ENCODE measurements around the gene PCBD2. TPM values are rescaled to one million over a fixed set of nuclear protein-coding genes. Genes with fewer than 3 reads are reported as not detected.
A peak's percentile ranks its signal among the peaks of the same experiment; 100 is the strongest.

Gene PCBD2
- total and polyA plus RNA-seq, 2 experiments from 2014 or later: 8.7 to 16.0 TPM

DNA sequence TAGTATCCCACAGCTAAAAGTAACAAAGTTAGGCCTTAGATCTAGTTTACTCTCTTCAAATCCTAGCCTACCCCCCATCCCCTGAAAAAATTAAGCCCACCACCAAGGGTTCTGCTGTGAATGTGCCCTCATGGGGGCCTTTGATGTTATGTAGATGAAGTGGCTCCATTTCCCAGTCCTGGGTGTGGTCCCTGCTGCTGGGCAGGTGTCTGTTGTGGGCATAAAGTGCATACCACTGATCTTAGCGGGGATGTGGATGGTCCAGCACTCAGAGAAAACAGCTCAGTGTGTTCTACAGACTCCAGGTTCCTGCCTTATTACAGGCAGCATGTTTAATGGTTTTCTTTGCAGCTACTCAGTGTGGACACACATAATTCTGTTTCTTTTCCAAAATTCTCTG is 1.9 kb downstream of the PCBD2 start:
- Histone ChIP-seq H3K4me2 (peak overlapping the region; percentile 40; the same call in 1 of the 2 replicates), H3K9me2 (ENCODE audit: insufficient read depth) (no peaks in the 10 kb centered on the region), H3K79me2 (replicated peaks; ENCODE audit: insufficient read depth) (peaks cover 16% of the 10 kb centered on the region), H4K20me1 (replicated peaks; ENCODE audit: insufficient read depth) (0 out of 2 replicates have a peak, but pooled peaks cover 1% of the 10 kb centered on the region), H3K27ac (ENCODE audit: low read depth) (no peak overlapping the region), H3K4me3 (0 out of 2 replicates have a peak overlapping the region, but pooled peaks have one; percentile 61), H3K36me3 (ENCODE audit: insufficient read depth) (no peaks in the 10 kb centered on the region), H3K4me1 (ENCODE audit: insufficient read depth) (peaks cover 10% of the 10 kb centered on the region; the same call in 1 of the 2 replicates), H3F3A (replicated peaks; ENCODE audit: low read depth) (peaks cover 5% of the 10 kb centered on the region; the same call in 1 of the 2 replicates), H3K27me3 (ENCODE audit: insufficient read depth) (no peaks in the 10 kb centered on the region), H2AFZ (no peak overlapping the region)
- ATAC-seq (no peak), DNase-seq (ENCODE audit: low spot score) (no peak)
- Mint-ChIP-seq H3K9me3 (no peaks in the 10 kb centered on the region), H3K27me3 (ENCODE audit: insufficient read depth, low read depth, poor library complexity) (peaks cover 11% of the 10 kb centered on the region), H3K36me3 (ENCODE audit: low read depth) (peaks cover 25% of the 10 kb centered on the region), H3K27ac (peak overlapping the region; percentile 56; the same call in 1 of the 2 replicates), H3K4me3 (peak overlapping the region; percentile 56), H3K4me1 (peaks cover 9% of the 10 kb centered on the region)
- TF ChIP-seq JUNB (IDR thresholded peaks at IDR 0.05; ENCODE audit: unreplicated experiment): no peak
- no peak for TF ChIP-seq ZNF114 (CRISPR knock-in tag; IDR thresholded peaks at IDR 0.05)
- TF ChIP-seq ZNF331 (CRISPR knock-in tag; IDR thresholded peaks at IDR 0.05; ENCODE audit: low read depth): no peak
- TF ChIP-seq, protein P1, sequence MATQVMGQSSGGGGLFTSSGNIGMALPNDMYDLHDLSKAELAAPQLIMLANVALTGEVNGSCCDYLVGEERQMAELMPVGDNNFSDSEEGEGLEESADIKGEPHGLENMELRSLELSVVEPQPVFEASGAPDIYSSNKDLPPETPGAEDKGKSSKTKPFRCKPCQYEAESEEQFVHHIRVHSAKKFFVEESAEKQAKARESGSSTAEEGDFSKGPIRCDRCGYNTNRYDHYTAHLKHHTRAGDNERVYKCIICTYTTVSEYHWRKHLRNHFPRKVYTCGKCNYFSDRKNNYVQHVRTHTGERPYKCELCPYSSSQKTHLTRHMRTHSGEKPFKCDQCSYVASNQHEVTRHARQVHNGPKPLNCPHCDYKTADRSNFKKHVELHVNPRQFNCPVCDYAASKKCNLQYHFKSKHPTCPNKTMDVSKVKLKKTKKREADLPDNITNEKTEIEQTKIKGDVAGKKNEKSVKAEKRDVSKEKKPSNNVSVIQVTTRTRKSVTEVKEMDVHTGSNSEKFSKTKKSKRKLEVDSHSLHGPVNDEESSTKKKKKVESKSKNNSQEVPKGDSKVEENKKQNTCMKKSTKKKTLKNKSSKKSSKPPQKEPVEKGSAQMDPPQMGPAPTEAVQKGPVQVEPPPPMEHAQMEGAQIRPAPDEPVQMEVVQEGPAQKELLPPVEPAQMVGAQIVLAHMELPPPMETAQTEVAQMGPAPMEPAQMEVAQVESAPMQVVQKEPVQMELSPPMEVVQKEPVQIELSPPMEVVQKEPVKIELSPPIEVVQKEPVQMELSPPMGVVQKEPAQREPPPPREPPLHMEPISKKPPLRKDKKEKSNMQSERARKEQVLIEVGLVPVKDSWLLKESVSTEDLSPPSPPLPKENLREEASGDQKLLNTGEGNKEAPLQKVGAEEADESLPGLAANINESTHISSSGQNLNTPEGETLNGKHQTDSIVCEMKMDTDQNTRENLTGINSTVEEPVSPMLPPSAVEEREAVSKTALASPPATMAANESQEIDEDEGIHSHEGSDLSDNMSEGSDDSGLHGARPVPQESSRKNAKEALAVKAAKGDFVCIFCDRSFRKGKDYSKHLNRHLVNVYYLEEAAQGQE (IDR thresholded peaks at IDR 0.05; ENCODE audit: unreplicated experiment): no peak
- TF ChIP-seq POLR2AphosphoS5 (IDR thresholded peaks at IDR 0.05; ENCODE audit: low read depth): no peak
- no peak for TF ChIP-seq STAT1 (IDR thresholded peaks at IDR 0.05; ENCODE audit: unreplicated experiment)
- TF ChIP-seq CREB1 (CRISPR knock-in tag; IDR thresholded peaks at IDR 0.05; ENCODE audit: low read depth): no peak
- TF ChIP-seq NANOG (IDR thresholded peaks at IDR 0.05; ENCODE audit: borderline replicate concordance): no peak
- TF ChIP-seq, protein P2, sequence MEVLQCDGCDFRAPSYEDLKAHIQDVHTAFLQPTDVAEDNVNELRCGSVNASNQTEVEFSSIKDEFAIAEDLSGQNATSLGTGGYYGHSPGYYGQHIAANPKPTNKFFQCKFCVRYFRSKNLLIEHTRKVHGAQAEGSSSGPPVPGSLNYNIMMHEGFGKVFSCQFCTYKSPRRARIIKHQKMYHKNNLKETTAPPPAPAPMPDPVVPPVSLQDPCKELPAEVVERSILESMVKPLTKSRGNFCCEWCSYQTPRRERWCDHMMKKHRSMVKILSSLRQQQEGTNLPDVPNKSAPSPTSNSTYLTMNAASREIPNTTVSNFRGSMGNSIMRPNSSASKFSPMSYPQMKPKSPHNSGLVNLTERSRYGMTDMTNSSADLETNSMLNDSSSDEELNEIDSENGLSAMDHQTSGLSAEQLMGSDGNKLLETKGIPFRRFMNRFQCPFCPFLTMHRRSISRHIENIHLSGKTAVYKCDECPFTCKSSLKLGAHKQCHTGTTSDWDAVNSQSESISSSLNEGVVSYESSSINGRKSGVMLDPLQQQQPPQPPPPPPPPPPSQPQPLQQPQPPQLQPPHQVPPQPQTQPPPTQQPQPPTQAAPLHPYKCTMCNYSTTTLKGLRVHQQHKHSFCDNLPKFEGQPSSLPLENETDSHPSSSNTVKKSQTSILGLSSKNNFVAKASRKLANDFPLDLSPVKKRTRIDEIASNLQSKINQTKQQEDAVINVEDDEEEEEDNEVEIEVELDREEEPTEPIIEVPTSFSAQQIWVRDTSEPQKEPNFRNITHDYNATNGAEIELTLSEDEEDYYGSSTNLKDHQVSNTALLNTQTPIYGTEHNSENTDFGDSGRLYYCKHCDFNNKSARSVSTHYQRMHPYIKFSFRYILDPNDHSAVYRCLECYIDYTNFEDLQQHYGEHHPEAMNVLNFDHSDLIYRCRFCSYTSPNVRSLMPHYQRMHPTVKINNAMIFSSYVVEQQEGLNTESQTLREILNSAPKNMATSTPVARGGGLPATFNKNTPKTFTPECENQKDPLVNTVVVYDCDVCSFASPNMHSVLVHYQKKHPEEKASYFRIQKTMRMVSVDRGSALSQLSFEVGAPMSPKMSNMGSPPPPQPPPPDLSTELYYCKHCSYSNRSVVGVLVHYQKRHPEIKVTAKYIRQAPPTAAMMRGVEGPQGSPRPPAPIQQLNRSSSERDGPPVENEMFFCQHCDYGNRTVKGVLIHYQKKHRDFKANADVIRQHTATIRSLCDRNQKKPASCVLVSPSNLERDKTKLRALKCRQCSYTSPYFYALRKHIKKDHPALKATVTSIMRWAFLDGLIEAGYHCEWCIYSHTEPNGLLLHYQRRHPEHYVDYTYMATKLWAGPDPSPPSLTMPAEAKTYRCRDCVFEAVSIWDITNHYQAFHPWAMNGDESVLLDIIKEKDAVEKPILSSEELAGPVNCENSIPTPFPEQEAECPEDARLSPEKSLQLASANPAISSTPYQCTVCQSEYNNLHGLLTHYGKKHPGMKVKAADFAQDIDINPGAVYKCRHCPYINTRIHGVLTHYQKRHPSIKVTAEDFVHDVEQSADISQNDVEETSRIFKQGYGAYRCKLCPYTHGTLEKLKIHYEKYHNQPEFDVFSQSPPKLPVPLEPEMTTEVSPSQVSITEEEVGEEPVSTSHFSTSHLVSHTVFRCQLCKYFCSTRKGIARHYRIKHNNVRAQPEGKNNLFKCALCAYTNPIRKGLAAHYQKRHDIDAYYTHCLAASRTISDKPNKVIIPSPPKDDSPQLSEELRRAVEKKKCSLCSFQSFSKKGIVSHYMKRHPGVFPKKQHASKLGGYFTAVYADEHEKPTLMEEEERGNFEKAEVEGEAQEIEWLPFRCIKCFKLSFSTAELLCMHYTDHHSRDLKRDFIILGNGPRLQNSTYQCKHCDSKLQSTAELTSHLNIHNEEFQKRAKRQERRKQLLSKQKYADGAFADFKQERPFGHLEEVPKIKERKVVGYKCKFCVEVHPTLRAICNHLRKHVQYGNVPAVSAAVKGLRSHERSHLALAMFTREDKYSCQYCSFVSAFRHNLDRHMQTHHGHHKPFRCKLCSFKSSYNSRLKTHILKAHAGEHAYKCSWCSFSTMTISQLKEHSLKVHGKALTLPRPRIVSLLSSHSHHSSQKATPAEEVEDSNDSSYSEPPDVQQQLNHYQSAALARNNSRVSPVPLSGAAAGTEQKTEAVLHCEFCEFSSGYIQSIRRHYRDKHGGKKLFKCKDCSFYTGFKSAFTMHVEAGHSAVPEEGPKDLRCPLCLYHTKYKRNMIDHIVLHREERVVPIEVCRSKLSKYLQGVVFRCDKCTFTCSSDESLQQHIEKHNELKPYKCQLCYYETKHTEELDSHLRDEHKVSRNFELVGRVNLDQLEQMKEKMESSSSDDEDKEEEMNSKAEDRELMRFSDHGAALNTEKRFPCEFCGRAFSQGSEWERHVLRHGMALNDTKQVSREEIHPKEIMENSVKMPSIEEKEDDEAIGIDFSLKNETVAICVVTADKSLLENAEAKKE (CRISPR knock-in tag; IDR thresholded peaks at IDR 0.05): no peak
- TF ChIP-seq, protein P3, sequence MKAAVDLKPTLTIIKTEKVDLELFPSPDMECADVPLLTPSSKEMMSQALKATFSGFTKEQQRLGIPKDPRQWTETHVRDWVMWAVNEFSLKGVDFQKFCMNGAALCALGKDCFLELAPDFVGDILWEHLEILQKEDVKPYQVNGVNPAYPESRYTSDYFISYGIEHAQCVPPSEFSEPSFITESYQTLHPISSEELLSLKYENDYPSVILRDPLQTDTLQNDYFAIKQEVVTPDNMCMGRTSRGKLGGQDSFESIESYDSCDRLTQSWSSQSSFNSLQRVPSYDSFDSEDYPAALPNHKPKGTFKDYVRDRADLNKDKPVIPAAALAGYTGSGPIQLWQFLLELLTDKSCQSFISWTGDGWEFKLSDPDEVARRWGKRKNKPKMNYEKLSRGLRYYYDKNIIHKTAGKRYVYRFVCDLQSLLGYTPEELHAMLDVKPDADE (IDR thresholded peaks at IDR 0.05): no peak
- no peak for TF ChIP-seq EZH2phosphoT487 (IDR thresholded peaks at IDR 0.05; ENCODE audit: unreplicated experiment)
- TF ChIP-seq EZH2 (IDR thresholded peaks at IDR 0.05; ENCODE audit: low read depth, unreplicated experiment): no peak
- TF ChIP-seq, protein P4, sequence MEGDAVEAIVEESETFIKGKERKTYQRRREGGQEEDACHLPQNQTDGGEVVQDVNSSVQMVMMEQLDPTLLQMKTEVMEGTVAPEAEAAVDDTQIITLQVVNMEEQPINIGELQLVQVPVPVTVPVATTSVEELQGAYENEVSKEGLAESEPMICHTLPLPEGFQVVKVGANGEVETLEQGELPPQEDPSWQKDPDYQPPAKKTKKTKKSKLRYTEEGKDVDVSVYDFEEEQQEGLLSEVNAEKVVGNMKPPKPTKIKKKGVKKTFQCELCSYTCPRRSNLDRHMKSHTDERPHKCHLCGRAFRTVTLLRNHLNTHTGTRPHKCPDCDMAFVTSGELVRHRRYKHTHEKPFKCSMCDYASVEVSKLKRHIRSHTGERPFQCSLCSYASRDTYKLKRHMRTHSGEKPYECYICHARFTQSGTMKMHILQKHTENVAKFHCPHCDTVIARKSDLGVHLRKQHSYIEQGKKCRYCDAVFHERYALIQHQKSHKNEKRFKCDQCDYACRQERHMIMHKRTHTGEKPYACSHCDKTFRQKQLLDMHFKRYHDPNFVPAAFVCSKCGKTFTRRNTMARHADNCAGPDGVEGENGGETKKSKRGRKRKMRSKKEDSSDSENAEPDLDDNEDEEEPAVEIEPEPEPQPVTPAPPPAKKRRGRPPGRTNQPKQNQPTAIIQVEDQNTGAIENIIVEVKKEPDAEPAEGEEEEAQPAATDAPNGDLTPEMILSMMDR (conservative IDR thresholded peaks at IDR 0.05; ENCODE audit: low read depth in 2 of 2): no peak

Measured in GM23338 (cell line).